ENCODE results near the gene SPTSSA. TPM values are rescaled to one million over a fixed set of nuclear protein-coding genes. Genes with fewer than 3 reads are reported as not detected.

The SPTSSA gene
- total and polyA plus RNA-seq, 2 donors (not counting 1 experiment from before 2014, with no cell fraction given), result 20.1 to 38.4 TPM

GRCh38 chr14:34420547-34421150 lies 41.4 kb downstream of the SPTSSA start:
- H3K4me2 ChIP-seq (ENCODE audit: extremely low read depth, insufficient read depth, low read length), result no peak overlapping the region
- no peak overlapping the region for H2AFZ ChIP-seq (ENCODE audit: low read length)
- no peaks in the 10 kb centered on the region for H4K20me1 ChIP-seq (ENCODE audit: control insufficient read depth, extremely low read depth, insufficient read depth, low read length)
- H3K9me3 ChIP-seq (ENCODE audit: control insufficient read depth, insufficient read depth, low read depth, low read length), result no peaks in the 10 kb centered on the region
- no peaks in the 10 kb centered on the region for H3K27me3 ChIP-seq (ENCODE audit: control insufficient read depth, insufficient read depth, low read length)
- H3K36me3 ChIP-seq (ENCODE audit: control insufficient read depth, insufficient read depth, low read length), result no peaks in the 10 kb centered on the region
- no peak for DNase-seq (ENCODE audit: low read depth in 2 of 2)
- H3K27ac ChIP-seq (ENCODE audit: insufficient read depth, low read length), result no peak overlapping the region
- H3K4me1 ChIP-seq (ENCODE audit: control insufficient read depth, extremely low read depth, insufficient read depth, low read length), result no peaks in the 10 kb centered on the region
- no peaks in the 10 kb centered on the region for H3K79me2 ChIP-seq (ENCODE audit: control insufficient read depth, insufficient read depth, low read length)
- TF ChIP-seq EZH2 (IDR thresholded peaks at IDR 0.05; ENCODE audit: low read length, missing control alignments) (no peak), CTCF (conservative IDR thresholded peaks at IDR 0.05 in 1 of 2, IDR thresholded peaks at IDR 0.05 in 1 of 2; ENCODE audit: low read depth in 1 of 2, low read length in 2 of 2) (no peak)
- H3K4me3 ChIP-seq (replicated peaks in 1 of 4; ENCODE audit: control extremely low read depth in 1 of 4, insufficient read depth in 1 of 4, low read depth in 3 of 4, low read length in 4 of 4), result no peak overlapping the region
- no peak overlapping the region for H3K9ac ChIP-seq (ENCODE audit: insufficient read depth, low read length)

GRCh38 chr14:34409721-34410120 lies 52.3 kb downstream of the SPTSSA start:
- Histone ChIP-seq H3K4me3 (replicated peaks in 1 of 4; ENCODE audit: control extremely low read depth in 1 of 4, insufficient read depth in 1 of 4, low read depth in 3 of 4, low read length in 4 of 4) (no peak overlapping the region), H3K4me2 (ENCODE audit: extremely low read depth, insufficient read depth, low read length) (no peak overlapping the region), H3K27me3 (ENCODE audit: control insufficient read depth, insufficient read depth, low read length) (no peaks in the 10 kb centered on the region), H3K9ac (ENCODE audit: insufficient read depth, low read length) (no peak overlapping the region), H3K9me3 (ENCODE audit: control insufficient read depth, insufficient read depth, low read depth, low read length) (no peaks in the 10 kb centered on the region), H3K27ac (ENCODE audit: insufficient read depth, low read length) (no peak overlapping the region), H3K4me1 (ENCODE audit: control insufficient read depth, extremely low read depth, insufficient read depth, low read length) (no peaks in the 10 kb centered on the region), H4K20me1 (ENCODE audit: control insufficient read depth, extremely low read depth, insufficient read depth, low read length) (no peaks in the 10 kb centered on the region), H3K36me3 (ENCODE audit: control insufficient read depth, insufficient read depth, low read length) (no peaks in the 10 kb centered on the region), H3K79me2 (ENCODE audit: control insufficient read depth, insufficient read depth, low read length) (no peaks in the 10 kb centered on the region), H2AFZ (ENCODE audit: low read length) (no peak overlapping the region)
- TF ChIP-seq CTCF (conservative IDR thresholded peaks at IDR 0.05 in 1 of 2, IDR thresholded peaks at IDR 0.05 in 1 of 2; ENCODE audit: low read depth in 1 of 2, low read length in 2 of 2) (no peak), EZH2 (IDR thresholded peaks at IDR 0.05; ENCODE audit: low read length, missing control alignments) (no peak)
- DNase-seq (ENCODE audit: low read depth in 2 of 2), result no peak

- Histone ChIP-seq H3K4me3 (replicated peaks in 1 of 4; ENCODE audit: control extremely low read depth in 1 of 4, insufficient read depth in 1 of 4, low read depth in 3 of 4, low read length in 4 of 4) (no peak overlapping the region), H2AFZ (ENCODE audit: low read length) (no peak overlapping the region), H4K20me1 (ENCODE audit: control insufficient read depth, extremely low read depth, insufficient read depth, low read length) (no peaks in the 10 kb centered on the region), H3K9me3 (ENCODE audit: control insufficient read depth, insufficient read depth, low read depth, low read length) (no peaks in the 10 kb centered on the region), H3K9ac (ENCODE audit: insufficient read depth, low read length) (no peak overlapping the region), H3K27ac (ENCODE audit: insufficient read depth, low read length) (no peak overlapping the region), H3K4me1 (ENCODE audit: control insufficient read depth, extremely low read depth, insufficient read depth, low read length) (no peaks in the 10 kb centered on the region), H3K4me2 (ENCODE audit: extremely low read depth, insufficient read depth, low read length) (no peak overlapping the region), H3K36me3 (ENCODE audit: control insufficient read depth, insufficient read depth, low read length) (no peaks in the 10 kb centered on the region), H3K27me3 (ENCODE audit: control insufficient read depth, insufficient read depth, low read length) (no peaks in the 10 kb centered on the region), H3K79me2 (ENCODE audit: control insufficient read depth, insufficient read depth, low read length) (no peaks in the 10 kb centered on the region)
- TF ChIP-seq EZH2 (IDR thresholded peaks at IDR 0.05; ENCODE audit: low read length, missing control alignments), result no peak
- TF ChIP-seq CTCF (conservative IDR thresholded peaks at IDR 0.05 in 1 of 2, IDR thresholded peaks at IDR 0.05 in 1 of 2; ENCODE audit: low read depth in 1 of 2, low read length in 2 of 2), result no peak
- no peak for DNase-seq (ENCODE audit: low read depth in 2 of 2)
Measured at GRCh38 chr14:34407951-34408350, 54.1 kb downstream of the SPTSSA start.
